ENCODE data around the gene KY. TPM values are rescaled to one million over a fixed set of nuclear protein-coding genes. Genes with fewer than 3 reads are reported as not detected.

The KY gene
- total RNA-seq, 1 donor from 2014 or later = 0.65 TPM

Other genes with a start within 250 kb of the KY start
- gene ANAPC13, start 165.0 kb downstream of the KY start, total RNA-seq = 76.6 and 162 TPM in 2 replicates
- gene CEP63, start 165.0 kb downstream of the KY start, total RNA-seq = 10.8 and 31.3 TPM in 2 replicates
- gene EPHB1, start 144.2 kb upstream of the KY start, total RNA-seq = 6.3 and 17.4 TPM in 2 replicates